Measurements from ENCODE around the gene SAFB. TPM values are rescaled to one million over a fixed set of nuclear protein-coding genes. Genes with fewer than 3 reads are reported as not detected.

The SAFB gene
- 59.8 TPM for total RNA-seq
- long read RNA-seq, transcript SAFB-205 (21 exons, 2,842 nt), result minor isoform, 39 of 117 reads
- long read RNA-seq, transcript SAFB-211 (21 exons, 3,014 nt), result major isoform, 54 of 117 reads
- long read RNA-seq, transcript SAFB-201 (21 exons, 3,042 nt), result minor isoform, 8 of 117 reads
- long read RNA-seq, partial matches to known transcripts, result 5 of 117 reads
- long read RNA-seq, other reads (novel, unspliced or antisense), result 11 of 117 reads

- ATAC-seq (peak; percentile 97), DNase-seq (ENCODE audit: missing footprints) (peak; percentile 100)
- intact Hi-C loops (cut with DNase I), result loop anchor here (2.0 kb wide), 1 partner anchor 58 kb away; the partner anchor contains the start of genes HSD11B1L and MICOS13
These were observed at the start of gene SAFB, which contains the start of gene SAFB2 for GRCh38 chr19:5622465-5623396. Gene SAFB (plus strand): TSS chr19:5623083. CDS start chr19:5623206, 123 bp downstream. Gene SAFB2 (minus strand): TSS chr19:5622776. CDS start chr19:5622715, 61 bp downstream.

GRCh38 chr19:5575590-5575989 is 47.3 kb upstream of the SAFB start:
- DNase-seq (ENCODE audit: missing footprints), result no peak
- no peak for ATAC-seq
- intact Hi-C loops (cut with DNase I), result no loop called here

GRCh38 chr19:5578097-5578846 is 44.6 kb upstream of the SAFB start:
- peak; percentile 72 for ATAC-seq
- peak; percentile 84 for DNase-seq (ENCODE audit: missing footprints)
- intact Hi-C loops (cut with DNase I), result loop anchor here (1.0 kb wide), 1 partner anchor 529 kb away; no protein-coding TSS in a partner anchor

- intact Hi-C loops (cut with DNase I), result no loop called here
- DNase-seq (ENCODE audit: missing footprints), result no peak
- no peak for ATAC-seq
These were observed 43.6 kb upstream of the SAFB start for GRCh38 chr19:5579286-5579685.

GRCh38 chr19:5579697-5580096 is 43.2 kb upstream of the SAFB start:
- ATAC-seq (no peak), DNase-seq (ENCODE audit: missing footprints) (no peak)
- intact Hi-C loops (cut with DNase I), result no loop called here

- intact Hi-C loops (cut with DNase I), result no loop called here
- no peak for ATAC-seq
- DNase-seq (ENCODE audit: missing footprints), result no peak
These were observed 42.7 kb upstream of the SAFB start for GRCh38 chr19:5580161-5580571.

- ATAC-seq (peak; percentile 50), DNase-seq (ENCODE audit: missing footprints) (no peak)
- intact Hi-C loops (cut with DNase I), result no loop called here
These were observed 37.2 kb upstream of the SAFB start for GRCh38 chr19:5585461-5586299.

- DNase-seq (ENCODE audit: missing footprints) (no peak), ATAC-seq (no peak)
- intact Hi-C loops (cut with DNase I), result no loop called here
These were observed 36.4 kb upstream of the SAFB start for GRCh38 chr19:5586300-5587070.

GRCh38 chr19:5587071-5587455 is 35.8 kb upstream of the SAFB start:
- no peak for DNase-seq (ENCODE audit: missing footprints)
- no peak for ATAC-seq
- intact Hi-C loops (cut with DNase I), result no loop called here

GRCh38 chr19:5587661-5588060 is 35.2 kb upstream of the SAFB start:
- intact Hi-C loops (cut with DNase I), result no loop called here
- DNase-seq (ENCODE audit: missing footprints) (no peak), ATAC-seq (no peak)

GRCh38 chr19:5588441-5588840 is 34.4 kb upstream of the SAFB start:
- ATAC-seq (no peak), DNase-seq (ENCODE audit: missing footprints) (no peak)
- intact Hi-C loops (cut with DNase I), result no loop called here

GRCh38 chr19:5588906-5589676 is 33.8 kb upstream of the SAFB start:
- intact Hi-C loops (cut with DNase I), result no loop called here
- no peak for ATAC-seq
- no peak for DNase-seq (ENCODE audit: missing footprints)

- intact Hi-C loops (cut with DNase I), result no loop called here
- ATAC-seq, result no peak
- DNase-seq (ENCODE audit: missing footprints), result no peak
These were observed 32.6 kb upstream of the SAFB start for GRCh38 chr19:5590151-5590864.

- DNase-seq (ENCODE audit: missing footprints), result no peak
- intact Hi-C loops (cut with DNase I), result no loop called here
- no peak for ATAC-seq
These were observed 32.1 kb upstream of the SAFB start for GRCh38 chr19:5590865-5591154.

GRCh38 chr19:5591476-5591875 is 31.4 kb upstream of the SAFB start:
- ATAC-seq, result no peak
- no peak for DNase-seq (ENCODE audit: missing footprints)

GRCh38 chr19:5592531-5593342 is 30.1 kb upstream of the SAFB start:
- no peak for ATAC-seq
- intact Hi-C loops (cut with DNase I), result no loop called here
- DNase-seq (ENCODE audit: missing footprints), result no peak

More at GRCh38 chr19:5591476-5591875, 31.4 kb upstream of the SAFB start:
- intact Hi-C loops (cut with DNase I), result no loop called here
